HG02852 (cell line): ENCODE results near the gene MRPS12.
A peak's percentile ranks its signal among the peaks of the same experiment; 100 is the strongest.

Source experiments
- ATAC-seq: cut with Tn5 transposase; IDR thresholded peaks from one replicate; pipeline ENCODE4 v1.9.1; 2021; ENCODE audit warnings: mild to moderate bottlenecking, moderate library complexity; ENCODE audit not compliant: unreplicated experiment

MRPS12 gene

GRCh38 chr19:38970664-38971532 is 40.2 kb downstream of the MRPS12 start:
- no peak for ATAC-seq

- ATAC-seq, result no peak
Observed at GRCh38 chr19:38971672-38972071, 40.9 kb downstream of the MRPS12 start.

- ATAC-seq, result no peak
Observed at GRCh38 chr19:38974624-38975213, 44.0 kb downstream of the MRPS12 start.

- no peak for ATAC-seq
Observed at GRCh38 chr19:38975214-38975860, 44.6 kb downstream of the MRPS12 start, which contains the start of gene FBXO17. FBXO17 (minus strand) TSS chr19:38975742; CDS start chr19:38950319, 25,423 bp downstream.

- no peak for ATAC-seq
Observed at GRCh38 chr19:38975861-38976271, 45.1 kb downstream of the MRPS12 start.

GRCh38 chr19:38977445-38978325 is 46.9 kb downstream of the MRPS12 start:
- ATAC-seq, result peak; percentile 92

- no peak for ATAC-seq
Observed at GRCh38 chr19:38978326-38978689, 47.6 kb downstream of the MRPS12 start.

GRCh38 chr19:38979812-38980211 is 49.1 kb downstream of the MRPS12 start:
- no peak for ATAC-seq

GRCh38 chr19:38980583-38981374 is 50.0 kb downstream of the MRPS12 start:
- no peak for ATAC-seq
